A673 (cell line): ENCODE data around the gene RPGR. TPM values are rescaled to one million over a fixed set of nuclear protein-coding genes. Genes with fewer than 3 reads are reported as not detected.

ENCODE experiments used
- BruUV-seq: library from RNA; stranded (reverse); fragments of 400-500 nt; replicated peaks from 2 replicates; lab custom pipeline; 2021; lab: Mats Ljungman, UMichigan
- CTCF ChIA-PET: fragments of 300-600 bp; sonication (Branson Sonifier 250); formaldehyde crosslinking; loops from one replicate; lab custom pipeline; 2022; ENCODE audit warnings: antibody characterized with exemption; lab: Charles Lee
- POLR2A ChIA-PET: fragments of 300-600 bp; sonication (Branson Sonifier 250); formaldehyde crosslinking; loops from one replicate; lab custom pipeline; 2022; ENCODE audit warnings: antibody characterized with exemption; ENCODE audit not compliant: low non-redundant PET; lab: Charles Lee
- DNase-seq: peaks from one replicate; pipeline ENCODE4 v3.0.0-alpha.2; 2015; ENCODE audit warnings: low spot score
- H3K27ac ChIP-seq: fragments of 200-600 bp; sonication (generic); 2 replicates; pipeline ENCODE4 v1.5.1; 2016; ENCODE audit warnings: mixed run types, low read depth, mild to moderate bottlenecking, mixed read lengths, antibody characterized with exemption, low read length; ENCODE audit not compliant: poor library complexity, severe bottlenecking
- H3K27me3 ChIP-seq: fragments of 200-600 bp; sonication (generic); replicated peaks from 2 replicates; pipeline ENCODE4 v1.6.1; 2017; ENCODE audit warnings: mixed run types, low read depth, mild to moderate bottlenecking, mixed read lengths, antibody characterized with exemption, low read length; ENCODE audit not compliant: insufficient read depth, poor library complexity
- H3K36me3 ChIP-seq: fragments of 200-600 bp; sonication (generic); 2 replicates; pipeline ENCODE4 v1.6.1; 2016; ENCODE audit warnings: mixed run types, mild to moderate bottlenecking, mixed read lengths, antibody characterized with exemption, low read length; ENCODE audit not compliant: insufficient read depth, poor library complexity, severe bottlenecking
- H3K4me1 ChIP-seq: fragments of 200-600 bp; sonication (generic); 2 replicates; pipeline ENCODE4 v1.6.1; 2017; ENCODE audit warnings: mixed run types, mild to moderate bottlenecking, mixed read lengths, antibody characterized with exemption, low read length; ENCODE audit not compliant: insufficient read depth, poor library complexity, severe bottlenecking
- H3K4me3 ChIP-seq: fragments of 200-600 bp; sonication (generic); 2 replicates; pipeline ENCODE4 v1.5.1; 2016; ENCODE audit warnings: low read depth, mixed run types, mild to moderate bottlenecking, mixed read lengths, low read length; ENCODE audit not compliant: poor library complexity, severe bottlenecking
- H3K9me3 ChIP-seq: fragments of 200-600 bp; sonication (generic); 2 replicates; pipeline ENCODE4 v1.6.1; 2016; ENCODE audit warnings: mixed run types, low read depth, mild to moderate bottlenecking, mixed read lengths, antibody characterized with exemption, low read length; ENCODE audit not compliant: poor library complexity, severe bottlenecking
- EZH2 ChIP-seq: fragments of 200-600 bp; sonication (generic); IDR thresholded peaks from 2 replicates; pipeline ENCODE4 v1.6.1; 2017; ENCODE audit warnings: borderline replicate concordance, low read depth, mild to moderate bottlenecking, mixed read lengths, antibody characterized with exemption, low read length; ENCODE audit not compliant: poor library complexity, severe bottlenecking
- intact Hi-C: fragments of 100-400 bp; cut with micrococcal nuclease; formaldehyde crosslinking; loops from one replicate; pipeline ENCODE4 v1.10.0; 2022; ENCODE audit not compliant: unreplicated experiment
- total RNA-seq: library from RNA; stranded (reverse); gene quantifications from 2 replicates; pipeline ENCODE4 v1.2.3, GENCODE V29; 2021
- TF ChIP-seq, protein P1 (sequence below): fragments of 300-800, 200-600 bp; sonication (generic); conservative IDR thresholded peaks from 2 replicates; pipeline ENCODE4 v1.5.1; 2017; ENCODE audit warnings: low read depth, mild to moderate bottlenecking, antibody characterized with exemption, low read length, moderate library complexity, mixed read lengths

The RPGR gene
- total RNA-seq, 1 experiment from 2014 or later = 15.1 TPM

DNA sequence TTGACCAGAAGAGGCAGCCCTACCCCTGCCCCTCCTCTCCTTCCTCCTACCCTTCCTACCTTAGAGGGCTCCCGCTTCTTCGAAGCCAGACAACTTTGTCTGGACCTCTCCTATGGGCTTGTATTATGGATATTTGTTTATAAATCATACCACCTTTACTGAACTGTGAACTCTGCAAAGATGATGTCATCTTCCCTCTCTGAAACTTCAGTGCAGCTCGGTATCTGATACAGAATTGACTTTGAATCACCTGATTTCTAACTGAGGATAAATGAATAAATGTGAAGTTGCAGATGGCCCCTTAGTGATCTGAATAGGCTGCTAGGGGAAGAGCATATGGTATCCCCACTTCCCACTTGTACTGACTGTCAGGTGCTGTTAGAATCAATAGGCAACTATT is 24.0 kb upstream of the RPGR start:
- no peaks in the 10 kb centered on the region for H3K9me3 ChIP-seq
- H3K36me3 ChIP-seq = no peaks in the 10 kb centered on the region
- H3K27ac ChIP-seq = no peak overlapping the region
- intact Hi-C loops = no loop called here
- ChIA-PET POLR2A (no interaction called here), CTCF (no interaction called here)
- H3K27me3 ChIP-seq = peaks cover 9% of the 10 kb centered on the region
- TF ChIP-seq, protein P1, sequence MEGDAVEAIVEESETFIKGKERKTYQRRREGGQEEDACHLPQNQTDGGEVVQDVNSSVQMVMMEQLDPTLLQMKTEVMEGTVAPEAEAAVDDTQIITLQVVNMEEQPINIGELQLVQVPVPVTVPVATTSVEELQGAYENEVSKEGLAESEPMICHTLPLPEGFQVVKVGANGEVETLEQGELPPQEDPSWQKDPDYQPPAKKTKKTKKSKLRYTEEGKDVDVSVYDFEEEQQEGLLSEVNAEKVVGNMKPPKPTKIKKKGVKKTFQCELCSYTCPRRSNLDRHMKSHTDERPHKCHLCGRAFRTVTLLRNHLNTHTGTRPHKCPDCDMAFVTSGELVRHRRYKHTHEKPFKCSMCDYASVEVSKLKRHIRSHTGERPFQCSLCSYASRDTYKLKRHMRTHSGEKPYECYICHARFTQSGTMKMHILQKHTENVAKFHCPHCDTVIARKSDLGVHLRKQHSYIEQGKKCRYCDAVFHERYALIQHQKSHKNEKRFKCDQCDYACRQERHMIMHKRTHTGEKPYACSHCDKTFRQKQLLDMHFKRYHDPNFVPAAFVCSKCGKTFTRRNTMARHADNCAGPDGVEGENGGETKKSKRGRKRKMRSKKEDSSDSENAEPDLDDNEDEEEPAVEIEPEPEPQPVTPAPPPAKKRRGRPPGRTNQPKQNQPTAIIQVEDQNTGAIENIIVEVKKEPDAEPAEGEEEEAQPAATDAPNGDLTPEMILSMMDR = no peak
- TF ChIP-seq EZH2 = no peak
- no peak for DNase-seq
- H3K4me3 ChIP-seq = no peak overlapping the region
- no TSS peak for BruUV-seq
- H3K4me1 ChIP-seq = no peaks in the 10 kb centered on the region

DNA sequence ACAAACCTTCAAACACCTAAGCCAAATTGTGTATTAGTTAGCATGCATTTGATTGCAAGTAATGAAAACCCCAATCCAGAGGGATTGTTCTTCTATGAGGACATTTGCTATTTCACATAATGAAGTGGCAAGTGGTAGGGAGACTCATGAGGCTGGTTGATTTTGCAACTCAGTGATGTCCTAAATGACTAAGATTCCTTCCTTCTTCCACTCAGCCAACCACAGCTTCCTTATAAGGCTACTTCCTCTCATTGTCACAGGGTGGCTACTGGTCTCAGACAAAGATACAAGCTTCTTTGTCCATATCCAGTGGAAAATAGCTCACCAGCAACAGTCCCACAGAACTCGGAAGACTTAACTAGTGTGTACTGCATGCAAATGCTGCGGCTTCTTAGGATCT is 19.8 kb upstream of the RPGR start:
- no peaks in the 10 kb centered on the region for H3K9me3 ChIP-seq
- no peak overlapping the region for H3K4me3 ChIP-seq
- BruUV-seq = no TSS peak
- DNase-seq = no peak
- CTCF ChIA-PET = no interaction called here
- H3K4me1 ChIP-seq = no peaks in the 10 kb centered on the region
- POLR2A ChIA-PET = no interaction called here
- H3K36me3 ChIP-seq = no peaks in the 10 kb centered on the region
- no peak for TF ChIP-seq EZH2
- TF ChIP-seq, protein P1 = no peak
- H3K27me3 ChIP-seq = peaks cover 13% of the 10 kb centered on the region
- intact Hi-C loops = no loop called here
- H3K27ac ChIP-seq = no peak overlapping the region

DNA sequence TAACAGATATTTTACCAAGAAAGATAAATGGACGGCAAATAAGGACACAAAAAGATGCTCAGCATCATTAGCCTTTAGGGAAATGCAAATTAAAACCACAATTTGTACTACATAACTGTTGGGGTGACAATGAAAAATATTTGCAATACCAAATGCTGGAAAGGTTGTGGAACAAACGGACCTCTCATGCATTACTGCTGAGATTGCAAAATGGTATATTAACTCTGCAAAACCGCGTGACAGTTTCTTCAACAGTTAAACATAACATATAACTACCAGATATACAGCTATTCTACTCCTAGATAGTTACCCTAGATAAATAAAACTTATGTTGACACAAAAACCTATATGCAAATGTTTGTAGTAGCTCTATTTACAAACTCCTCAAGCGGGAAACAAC is 18.8 kb upstream of the RPGR start:
- CTCF ChIA-PET = no interaction called here
- H3K4me1 ChIP-seq = no peaks in the 10 kb centered on the region
- TF ChIP-seq, protein P1 = no peak
- no peak for TF ChIP-seq EZH2
- H3K27me3 ChIP-seq = peaks cover 13% of the 10 kb centered on the region
- intact Hi-C loops = no loop called here
- no peak for DNase-seq
- BruUV-seq = no TSS peak
- H3K4me3 ChIP-seq = no peak overlapping the region
- POLR2A ChIA-PET = no interaction called here
- H3K36me3 ChIP-seq = no peaks in the 10 kb centered on the region
- no peak overlapping the region for H3K27ac ChIP-seq
- no peaks in the 10 kb centered on the region for H3K9me3 ChIP-seq
